Measurements from ENCODE around the gene AARS2. TPM values are rescaled to one million over a fixed set of nuclear protein-coding genes. Genes with fewer than 3 reads are reported as not detected.

The AARS2 gene
- total and polyA plus RNA-seq, 4 donors: 1.9 to 9.6 (median 6.9) TPM

- Histone ChIP-seq H3K27me3 (ENCODE audit: control insufficient read depth in 4 of 4, insufficient read depth in 4 of 4, low read length in 3 of 4) (no peaks in the 10 kb centered on the region), H3K9me3 (ENCODE audit: control insufficient read depth in 4 of 4, low read length in 3 of 4) (no peaks in the 10 kb centered on the region), H3K9ac (ENCODE audit: low read depth in 1 of 2, low read length in 2 of 2) (no peak overlapping the region), H3K27ac (ENCODE audit: low read depth in 1 of 2, low read length in 2 of 2) (no peak overlapping the region), H3K36me3 (ENCODE audit: control insufficient read depth in 4 of 4, insufficient read depth in 3 of 4, low read depth in 1 of 4, low read length in 3 of 4) (peaks cover 7 to 87% (median 34%) of the 10 kb centered on the region in 4 donors), H3K4me1 (ENCODE audit: control insufficient read depth in 4 of 4, insufficient read depth in 4 of 4, low read length in 3 of 4) (no peaks in the 10 kb centered on the region), H3K4me3 (ENCODE audit: low read depth in 1 of 3, low read length in 3 of 3) (no peak overlapping the region)
- TF ChIP-seq HNF4G (IDR thresholded peaks at IDR 0.05) (no peak), RAD21 (IDR thresholded peaks at IDR 0.05) (peak in 1 of 2 donors; percentile 67), CTCF (IDR thresholded peaks at IDR 0.05; ENCODE audit: low read depth, low read length, missing input control) (peak; percentile 62)
- 89% methylated on average over 25 of the region's 25 CpGs for WGBS
- peak; percentile 47 for DNase-seq (ENCODE audit: low spot score)
Measured at GRCh38 chr6:44304282-44305199, 8.6 kb downstream of the AARS2 start.

DNA sequence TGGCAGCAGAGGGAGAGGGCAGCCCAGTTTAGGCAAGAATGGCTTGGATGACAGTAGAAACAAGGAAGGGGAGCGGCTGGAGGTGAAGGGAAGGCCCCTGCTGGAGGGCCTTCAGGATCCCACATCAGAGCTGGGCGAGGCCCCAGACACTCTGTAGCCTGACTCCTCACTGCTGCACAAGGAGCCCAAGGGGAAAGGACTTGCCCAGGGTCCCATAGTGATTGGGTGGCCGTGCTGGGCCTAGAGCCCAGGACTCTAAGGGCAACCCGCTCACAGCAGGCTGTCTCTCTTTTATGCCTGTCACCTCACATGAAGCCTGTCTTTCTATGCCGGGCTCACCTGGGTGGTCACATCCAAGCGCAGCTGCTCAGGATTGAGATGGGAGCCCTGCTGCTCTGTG is 9.3 kb downstream of the AARS2 start:
- 99% methylated on average over 6 of the region's 6 CpGs for WGBS

GRCh38 chr6:44302856-44303255 is 10.3 kb downstream of the AARS2 start:
- Histone ChIP-seq H3K9ac (ENCODE audit: low read depth in 1 of 2, low read length in 2 of 2) (no peak overlapping the region), H3K27me3 (ENCODE audit: control insufficient read depth in 4 of 4, insufficient read depth in 4 of 4, low read length in 3 of 4) (no peaks in the 10 kb centered on the region), H3K4me1 (ENCODE audit: control insufficient read depth in 4 of 4, insufficient read depth in 4 of 4, low read length in 3 of 4) (peaks cover 0 to 2% (median 1%) of the 10 kb centered on the region in 4 donors), H3K9me3 (ENCODE audit: control insufficient read depth in 4 of 4, low read length in 3 of 4) (no peaks in the 10 kb centered on the region), H3K27ac (ENCODE audit: low read depth in 1 of 2, low read length in 2 of 2) (no peak overlapping the region), H3K36me3 (ENCODE audit: control insufficient read depth in 4 of 4, insufficient read depth in 3 of 4, low read depth in 1 of 4, low read length in 3 of 4) (peaks cover 7 to 76% (median 32%) of the 10 kb centered on the region in 4 donors), H3K4me3 (ENCODE audit: low read depth in 1 of 3, low read length in 3 of 3) (no peak overlapping the region)
- no peak for TF ChIP-seq RAD21 (IDR thresholded peaks at IDR 0.05)
- TF ChIP-seq, protein P1, sequence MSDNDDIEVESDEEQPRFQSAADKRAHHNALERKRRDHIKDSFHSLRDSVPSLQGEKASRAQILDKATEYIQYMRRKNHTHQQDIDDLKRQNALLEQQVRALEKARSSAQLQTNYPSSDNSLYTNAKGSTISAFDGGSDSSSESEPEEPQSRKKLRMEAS (IDR thresholded peaks at IDR 0.05): no peak
- 89% methylated on average over 12 of the region's 12 CpGs for WGBS
- DNase-seq (ENCODE audit: low spot score): no peak

More for the DNA sequence above, 9.3 kb downstream of the AARS2 start:
- Histone ChIP-seq H3K9ac (ENCODE audit: low read depth in 1 of 2, low read length in 2 of 2) (no peak overlapping the region), H3K4me1 (ENCODE audit: control insufficient read depth in 4 of 4, insufficient read depth in 4 of 4, low read length in 3 of 4) (no peaks in the 10 kb centered on the region), H3K36me3 (ENCODE audit: control insufficient read depth in 4 of 4, insufficient read depth in 3 of 4, low read depth in 1 of 4, low read length in 3 of 4) (peaks cover 7 to 80% (median 32%) of the 10 kb centered on the region in 4 donors), H3K27me3 (ENCODE audit: control insufficient read depth in 4 of 4, insufficient read depth in 4 of 4, low read length in 3 of 4) (no peaks in the 10 kb centered on the region), H3K27ac (ENCODE audit: low read depth in 1 of 2, low read length in 2 of 2) (no peak overlapping the region), H3K4me3 (ENCODE audit: low read depth in 1 of 3, low read length in 3 of 3) (no peak overlapping the region), H3K9me3 (ENCODE audit: control insufficient read depth in 4 of 4, low read length in 3 of 4) (no peaks in the 10 kb centered on the region)
- TF ChIP-seq FOXA1 (IDR thresholded peaks at IDR 0.05) (no peak), SP1 (IDR thresholded peaks at IDR 0.05) (no peak), ZBTB33 (IDR thresholded peaks at IDR 0.05) (no peak), HNF4A (conservative IDR thresholded peaks at IDR 0.05) (no peak), JUND (IDR thresholded peaks at IDR 0.05) (no peak), NR2F2 (IDR thresholded peaks at IDR 0.05) (no peak), GABPA (IDR thresholded peaks at IDR 0.05 in 1 of 2, conservative IDR thresholded peaks at IDR 0.05 in 1 of 2) (no peak), ATF3 (IDR thresholded peaks at IDR 0.05) (no peak), YY1 (IDR thresholded peaks at IDR 0.05) (no peak)
- no peak for DNase-seq (ENCODE audit: low spot score)
